AG04449 (cell line): Measurements from ENCODE around the gene IL17REL.

Experiments used
- CTCF ChIA-PET: fragments of 350-600 bp; formaldehyde crosslinking; extraction: SDS; loops from one replicate; lab custom pipeline; 2021; ENCODE audit warnings: antibody characterized with exemption; lab: Yijun Ruan, JAX
- POLR2A ChIA-PET: fragments of 400-600, 350-600 bp; formaldehyde crosslinking; extraction: SDS; loops from one replicate; lab custom pipeline; 2020; ENCODE audit warnings: antibody characterized with exemption, inconsistent platforms; lab: Yijun Ruan, JAX
- DNase-seq: peaks from one replicate; pipeline ENCODE4 v3.0.0-alpha.2; 2010; ENCODE audit warnings: low read depth, low spot score
- H3K4me3 ChIP-seq: 2 replicates; pipeline ENCODE4 v1.5.1; 2011; ENCODE audit warnings: low read depth, mild to moderate bottlenecking, control low read depth, low read length
- CTCF ChIP-seq: IDR thresholded peaks from one replicate; pipeline ENCODE4 v1.5.1; 2011; ENCODE audit warnings: mild to moderate bottlenecking, moderate library complexity, low read length, control low read depth, inconsistent platforms; ENCODE audit not compliant: insufficient read depth; ENCODE audit errors: missing control alignments

IL17REL gene

GRCh38 chr22:50007057-50007511 is 5.5 kb downstream of the IL17REL start:
- ChIA-PET CTCF (interaction anchor here (0.7 to 1.3 kb wide), 2 partner anchors 14 to 23 kb away, joined by 3 to 5 read pairs; no protein-coding TSS in a partner anchor), POLR2A (no interaction called here)
- TF ChIP-seq CTCF, result no peak
- H3K4me3 ChIP-seq, result no peak overlapping the region
- no peak for DNase-seq

GRCh38 chr22:50004918-50005317 is 7.6 kb downstream of the IL17REL start:
- DNase-seq, result no peak
- ChIA-PET POLR2A (no interaction called here), CTCF (interaction anchor here (2.5 kb wide), 1 partner anchor 12 kb away, joined by 23 read pairs; no protein-coding TSS in a partner anchor)
- no peak overlapping the region for H3K4me3 ChIP-seq
- no peak for TF ChIP-seq CTCF

GRCh38 chr22:50002791-50003190 is 9.8 kb downstream of the IL17REL start:
- TF ChIP-seq CTCF, result no peak
- ChIA-PET POLR2A (no interaction called here), CTCF (interaction anchor here (2.5 kb wide), 1 partner anchor 10 kb away, joined by 8 read pairs; no protein-coding TSS in a partner anchor)
- no peak overlapping the region for H3K4me3 ChIP-seq
- DNase-seq, result no peak

GRCh38 chr22:50001388-50002231 is 11.0 kb downstream of the IL17REL start:
- DNase-seq, result no peak
- no peak for TF ChIP-seq CTCF
- no peak overlapping the region for H3K4me3 ChIP-seq
- ChIA-PET POLR2A (no interaction called here), CTCF (interaction anchor here (1.1 to 2.5 kb wide), 4 partner anchors 9 to 29 kb away, joined by 3 to 8 read pairs (median 4); partner anchors contain the start of gene IL17REL)

- ChIA-PET CTCF (interaction anchor here (0.8 to 2.5 kb wide), 6 partner anchors 8 to 29 kb away, joined by 3 to 8 read pairs (median 4); partner anchors contain the start of gene IL17REL), POLR2A (no interaction called here)
- DNase-seq, result no peak
- TF ChIP-seq CTCF, result no peak
- no peak overlapping the region for H3K4me3 ChIP-seq
Observed at GRCh38 chr22:50000587-50001387, 11.8 kb downstream of the IL17REL start.
